GM12865 (cell line): ENCODE measurements around the gene YWHAG.

Experiments used
- DNase-seq: peaks from one replicate; pipeline ENCODE4 v3.0.0; 2010; ENCODE audit warnings: low read depth
- H3K4me3 ChIP-seq: 2 replicates; pipeline ENCODE4 v1.5.1; 2011; ENCODE audit warnings: mild to moderate bottlenecking, low read depth, low read length, control low read depth
- TF ChIP-seq, protein P1 (sequence below): IDR thresholded peaks from 2 replicates; pipeline ENCODE4 v1.5.1; 2011; ENCODE audit warnings: low read length, control low read depth, low read depth, inconsistent platforms; ENCODE audit not compliant: insufficient read depth; ENCODE audit errors: missing control alignments

The YWHAG gene

DNA sequence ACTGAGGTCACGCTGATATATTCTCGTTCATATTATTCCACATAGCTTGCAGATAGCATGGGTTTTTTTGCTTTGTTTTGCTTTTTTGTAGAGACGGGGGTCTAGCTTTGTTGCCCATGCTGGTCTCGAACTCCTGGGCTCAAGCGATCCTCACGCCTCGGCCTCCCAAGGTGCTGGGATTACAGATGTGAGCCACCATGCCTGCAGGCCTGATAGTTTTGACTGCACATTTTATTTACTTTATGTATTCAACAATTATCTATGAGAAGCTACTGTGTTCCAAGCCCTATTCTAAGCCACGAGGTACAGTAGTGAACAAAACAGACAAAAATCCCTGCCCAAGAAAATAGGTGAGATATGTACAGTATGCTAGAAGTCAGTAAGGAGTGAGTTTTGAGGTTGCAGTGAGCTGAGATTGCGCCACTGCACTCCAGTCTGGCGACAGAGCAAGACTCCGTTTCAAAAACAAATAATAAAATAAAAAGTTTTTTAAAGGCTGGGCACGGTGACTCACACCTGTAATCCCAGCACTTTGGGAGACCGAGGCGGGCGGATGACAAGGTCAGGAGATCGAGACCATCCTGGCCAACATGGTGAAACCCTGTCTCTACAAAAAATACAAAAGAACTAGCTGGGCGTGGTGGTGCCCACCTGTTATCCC is 1.3 kb upstream of the YWHAG start:
- no peak for DNase-seq
- H3K4me3 ChIP-seq, result peak overlapping the region; percentile 77; the same call in 1 of the 2 replicates
- TF ChIP-seq, protein P1, sequence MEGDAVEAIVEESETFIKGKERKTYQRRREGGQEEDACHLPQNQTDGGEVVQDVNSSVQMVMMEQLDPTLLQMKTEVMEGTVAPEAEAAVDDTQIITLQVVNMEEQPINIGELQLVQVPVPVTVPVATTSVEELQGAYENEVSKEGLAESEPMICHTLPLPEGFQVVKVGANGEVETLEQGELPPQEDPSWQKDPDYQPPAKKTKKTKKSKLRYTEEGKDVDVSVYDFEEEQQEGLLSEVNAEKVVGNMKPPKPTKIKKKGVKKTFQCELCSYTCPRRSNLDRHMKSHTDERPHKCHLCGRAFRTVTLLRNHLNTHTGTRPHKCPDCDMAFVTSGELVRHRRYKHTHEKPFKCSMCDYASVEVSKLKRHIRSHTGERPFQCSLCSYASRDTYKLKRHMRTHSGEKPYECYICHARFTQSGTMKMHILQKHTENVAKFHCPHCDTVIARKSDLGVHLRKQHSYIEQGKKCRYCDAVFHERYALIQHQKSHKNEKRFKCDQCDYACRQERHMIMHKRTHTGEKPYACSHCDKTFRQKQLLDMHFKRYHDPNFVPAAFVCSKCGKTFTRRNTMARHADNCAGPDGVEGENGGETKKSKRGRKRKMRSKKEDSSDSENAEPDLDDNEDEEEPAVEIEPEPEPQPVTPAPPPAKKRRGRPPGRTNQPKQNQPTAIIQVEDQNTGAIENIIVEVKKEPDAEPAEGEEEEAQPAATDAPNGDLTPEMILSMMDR, result no peak

DNA sequence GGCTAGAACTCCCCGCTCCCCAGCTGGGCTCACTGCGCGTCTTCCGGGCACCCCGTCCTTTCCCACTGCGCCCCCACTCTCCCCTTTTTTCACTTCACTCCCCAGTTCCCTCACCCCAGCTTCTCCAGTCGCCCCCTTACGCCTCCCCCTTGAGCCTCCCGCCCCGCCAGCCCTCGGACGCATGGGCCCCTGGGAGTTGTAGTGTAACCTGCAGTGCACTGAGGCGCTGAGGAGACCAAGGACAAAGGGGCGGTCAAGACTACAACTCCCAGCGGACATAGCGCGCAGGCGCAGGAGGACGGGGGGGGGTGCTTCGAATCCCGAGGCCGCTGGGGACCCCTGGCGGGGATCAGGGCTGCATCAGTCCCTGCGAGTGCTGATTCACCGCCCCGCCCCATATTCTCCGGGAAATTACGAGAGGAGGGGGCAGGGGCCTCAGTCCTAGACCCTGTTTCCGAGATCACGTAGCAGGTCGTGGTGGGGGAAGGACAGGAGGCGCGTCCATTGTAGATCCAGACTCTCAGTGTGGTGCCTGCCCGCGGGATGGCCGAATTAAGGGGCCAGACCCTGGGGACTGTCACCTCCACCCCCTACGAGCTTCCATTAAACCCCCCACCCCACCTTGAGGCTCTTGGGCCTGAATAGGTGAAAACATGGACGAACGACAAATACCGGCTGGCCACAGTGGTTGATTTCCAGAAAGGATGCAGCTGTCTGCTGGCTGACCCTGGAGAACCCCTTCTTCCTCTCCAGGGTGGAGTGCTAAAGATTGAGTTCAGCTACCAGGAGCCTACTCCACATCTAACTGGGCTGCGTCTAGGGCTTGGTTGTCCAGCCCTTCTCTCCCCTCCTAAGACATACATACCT is 553 bp upstream of the YWHAG start:
- peak; percentile 99 for DNase-seq
- TF ChIP-seq, protein P1, result peak; percentile 81
- peak overlapping the region; percentile 77 for H3K4me3 ChIP-seq

DNA sequence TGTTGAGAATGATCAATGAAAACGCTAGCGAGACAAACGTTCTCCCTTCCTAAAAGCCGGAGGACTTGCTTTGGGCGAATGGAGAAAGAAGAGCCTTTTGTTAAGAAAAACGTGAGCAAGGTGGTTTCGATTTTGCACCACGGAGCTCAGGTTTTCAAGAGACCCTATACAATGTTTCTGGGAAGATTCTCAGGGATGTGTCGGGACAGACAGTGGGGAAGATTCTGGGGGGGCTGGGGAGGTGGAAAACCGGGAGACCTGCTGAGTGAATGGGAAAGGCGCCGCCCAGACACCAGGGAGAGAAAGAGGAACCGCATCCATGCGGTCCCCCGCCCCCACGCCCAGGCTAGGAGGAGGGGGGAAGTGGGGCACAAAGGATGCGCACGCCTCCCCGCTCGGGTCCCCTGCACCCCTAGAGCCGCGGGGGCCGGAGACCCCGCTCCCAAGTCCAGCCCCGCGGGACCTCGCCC is 745 bp downstream of the YWHAG start:
- peak; percentile 57 for DNase-seq
- peak overlapping the region; percentile 77 for H3K4me3 ChIP-seq
- TF ChIP-seq, protein P1, result no peak

DNA sequence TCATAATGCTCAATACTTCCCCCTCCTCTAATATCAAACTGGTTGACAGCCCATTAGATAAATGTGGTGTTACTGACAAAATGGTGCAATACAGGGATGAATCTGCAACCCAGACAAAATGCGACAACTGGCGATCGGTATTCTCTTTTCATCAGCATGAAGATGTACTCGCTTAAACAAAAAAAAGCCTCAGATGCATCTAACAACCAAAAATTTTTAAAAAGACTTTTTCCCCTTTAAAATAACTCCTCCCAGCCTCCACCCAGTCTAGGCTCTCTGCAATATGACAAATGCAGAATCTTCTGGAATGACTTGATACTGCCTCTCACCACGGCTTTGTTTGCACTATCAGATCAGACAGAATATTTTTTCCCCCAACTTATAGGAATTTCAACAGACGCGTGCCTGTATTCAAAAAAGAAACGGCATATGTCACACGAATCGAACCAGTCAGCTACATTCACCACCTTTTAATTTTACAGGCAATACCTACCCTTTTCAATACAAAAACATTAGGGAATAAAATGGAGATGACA is 1.2 kb downstream of the YWHAG start:
- H3K4me3 ChIP-seq, result peak overlapping the region; percentile 77
- no peak for DNase-seq
- TF ChIP-seq, protein P1, result no peak

DNA sequence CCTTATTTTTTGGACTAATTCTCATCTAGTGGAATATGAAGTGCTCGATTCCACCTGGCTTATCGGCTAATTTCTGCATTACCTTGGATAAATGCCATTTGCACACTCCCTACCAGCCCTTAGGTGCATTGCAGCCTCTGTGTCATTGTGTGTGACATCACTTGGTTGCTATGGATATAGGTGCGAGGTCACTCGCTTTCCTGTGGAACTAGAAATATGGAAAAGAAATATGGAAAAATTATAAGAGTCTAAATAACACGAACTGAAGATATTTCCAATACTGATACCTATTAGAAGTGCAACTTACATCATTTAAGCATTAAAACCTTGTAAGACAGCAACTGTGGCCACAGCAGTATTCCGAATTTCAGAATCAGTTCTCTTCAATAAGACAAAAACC is 2.0 kb downstream of the YWHAG start:
- TF ChIP-seq, protein P1, result no peak
- no peak for DNase-seq
- peak overlapping the region; percentile 77 for H3K4me3 ChIP-seq

DNA sequence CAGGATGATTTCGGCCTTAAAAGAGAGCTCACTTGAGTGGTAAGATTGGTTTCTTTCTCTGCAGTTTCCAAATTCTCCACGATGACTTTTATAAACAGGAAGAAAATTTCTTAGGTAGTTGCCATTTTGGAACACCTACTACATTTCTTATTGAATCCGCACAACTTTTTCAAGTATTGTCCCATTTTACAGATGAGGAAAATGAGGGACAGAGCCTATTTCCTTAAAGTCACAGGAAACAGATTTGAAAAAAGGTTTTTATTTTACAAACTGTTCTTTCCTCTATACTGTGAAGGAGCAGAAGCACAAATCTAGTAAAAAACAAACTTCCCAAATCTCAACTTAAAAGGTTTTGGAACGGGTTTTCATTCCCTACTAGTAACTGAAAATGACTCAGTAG is 2.7 kb downstream of the YWHAG start:
- TF ChIP-seq, protein P1, result no peak
- DNase-seq, result no peak
- no peak overlapping the region; the same call in 1 of the 2 replicates for H3K4me3 ChIP-seq
